ENCODE data around the gene EHMT1.
"Not testable (repeated sequence)": the region's sequence is repeated elsewhere in the genome, so short reads cannot be mapped to it uniquely, and the experiment has no call there.

GRCh38 chr9:137809726-137810450, 191.1 kb downstream of the EHMT1 start:
- not testable (repeated sequence) for TF ChIP-seq EP300, CTCF (IDR thresholded peaks at IDR 0.05)
